Suprapubic skin (tissue), 3 donors: Measurements from ENCODE around the gene CACNA1I.

Experiments used
- EP300 ChIP-seq: sonication (generic); formaldehyde crosslinking; IDR thresholded peaks from one replicate; pipeline ENCODE4 v1.6.1; 2017; ENCODE audit warnings: antibody characterized with exemption
- POLR2A ChIP-seq, 2 donors: fragments of 450-650 bp; IDR thresholded peaks; one replicate each; pipeline ENCODE4 v1.6.1; 2017; ENCODE audit warnings: antibody characterized with exemption in 2 of 2, mild to moderate bottlenecking in 2 of 2, moderate library complexity in 2 of 2
- TF ChIP-seq, protein P1 (sequence below), 2 donors: fragments of 200-600 bp in 1 of 2; fragments of 450-650 bp in 1 of 2; sonication (generic) in 1 of 2; IDR thresholded peaks; one replicate each; pipeline ENCODE4 v1.5.1; 2016 to 2019; ENCODE audit warnings: antibody characterized with exemption in 2 of 2, mild to moderate bottlenecking in 1 of 2, moderate library complexity in 1 of 2

DNA sequence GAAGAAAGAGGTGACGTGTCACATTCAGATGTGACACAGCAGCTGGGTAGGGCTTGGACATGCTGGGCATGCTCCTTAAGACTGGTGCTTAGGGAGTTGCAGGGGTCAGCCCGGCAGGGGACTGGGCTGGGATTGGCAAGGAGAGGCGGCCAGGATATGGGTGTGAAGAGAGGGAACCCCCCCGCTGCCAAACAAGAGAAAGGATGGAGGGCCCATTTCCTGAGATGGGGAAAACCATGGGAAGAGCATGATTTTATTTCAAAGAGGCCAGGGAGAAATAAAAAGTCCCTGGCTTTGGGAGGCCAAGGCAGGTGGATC is 44.9 kb upstream of the CACNA1I start:
- TF ChIP-seq POLR2A (IDR thresholded peaks at IDR 0.05) (no peak), EP300 (no peak)
- TF ChIP-seq, protein P1, sequence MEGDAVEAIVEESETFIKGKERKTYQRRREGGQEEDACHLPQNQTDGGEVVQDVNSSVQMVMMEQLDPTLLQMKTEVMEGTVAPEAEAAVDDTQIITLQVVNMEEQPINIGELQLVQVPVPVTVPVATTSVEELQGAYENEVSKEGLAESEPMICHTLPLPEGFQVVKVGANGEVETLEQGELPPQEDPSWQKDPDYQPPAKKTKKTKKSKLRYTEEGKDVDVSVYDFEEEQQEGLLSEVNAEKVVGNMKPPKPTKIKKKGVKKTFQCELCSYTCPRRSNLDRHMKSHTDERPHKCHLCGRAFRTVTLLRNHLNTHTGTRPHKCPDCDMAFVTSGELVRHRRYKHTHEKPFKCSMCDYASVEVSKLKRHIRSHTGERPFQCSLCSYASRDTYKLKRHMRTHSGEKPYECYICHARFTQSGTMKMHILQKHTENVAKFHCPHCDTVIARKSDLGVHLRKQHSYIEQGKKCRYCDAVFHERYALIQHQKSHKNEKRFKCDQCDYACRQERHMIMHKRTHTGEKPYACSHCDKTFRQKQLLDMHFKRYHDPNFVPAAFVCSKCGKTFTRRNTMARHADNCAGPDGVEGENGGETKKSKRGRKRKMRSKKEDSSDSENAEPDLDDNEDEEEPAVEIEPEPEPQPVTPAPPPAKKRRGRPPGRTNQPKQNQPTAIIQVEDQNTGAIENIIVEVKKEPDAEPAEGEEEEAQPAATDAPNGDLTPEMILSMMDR (IDR thresholded peaks at IDR 0.05) = no peak
